ENCODE measurements around the gene RNF217.

RNF217 gene

GRCh38 chr6:124990988-124991387 is 28.8 kb downstream of the RNF217 start:
- DNase-seq = no peak

DNA sequence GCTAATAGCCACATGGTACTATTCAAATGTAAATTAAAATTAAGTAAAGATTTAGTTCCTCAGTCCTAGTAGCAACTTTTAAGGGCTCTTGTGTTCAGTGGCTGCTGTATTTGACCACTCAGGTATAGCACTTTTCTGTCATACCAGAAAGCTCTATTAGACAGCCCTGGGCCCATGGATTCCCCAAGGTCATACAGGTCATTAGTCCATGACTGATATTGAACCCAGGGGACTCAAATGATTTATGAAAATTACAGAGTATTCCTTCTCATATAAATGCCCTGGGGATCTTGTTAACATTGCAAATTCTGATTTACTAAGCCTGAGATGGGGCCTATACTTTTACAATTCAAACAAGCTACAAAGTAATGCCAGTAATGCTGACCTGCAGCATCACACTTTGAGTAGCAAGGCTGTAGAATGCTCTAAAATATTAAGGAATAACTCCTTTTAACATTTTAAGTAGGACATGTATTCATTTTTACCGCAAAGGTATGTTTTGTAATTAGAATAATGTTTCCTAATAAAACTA is 29.6 kb downstream of the RNF217 start:
- no peak for DNase-seq

GRCh38 chr6:124993327-124993726 is 31.1 kb downstream of the RNF217 start:
- no peak for DNase-seq

DNA sequence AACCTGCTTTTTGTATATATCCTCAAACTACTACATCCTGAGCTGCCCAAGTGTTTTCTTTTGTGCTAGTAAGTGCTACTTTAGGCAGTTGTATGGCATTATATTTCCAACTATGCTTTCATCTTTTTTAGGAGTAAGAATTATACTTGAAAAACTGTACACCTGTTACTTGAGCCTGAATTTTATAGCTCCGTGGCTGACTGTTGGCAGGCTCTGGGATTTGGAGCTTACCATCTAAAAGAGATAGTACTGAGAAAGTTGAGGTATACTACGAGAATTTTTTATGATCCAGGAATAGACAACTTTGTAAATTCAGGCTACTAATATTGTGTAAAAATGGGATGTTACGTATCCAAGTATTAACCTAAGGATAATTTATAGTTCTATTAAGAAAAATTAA is 32.4 kb downstream of the RNF217 start:
- no peak for DNase-seq

- no peak for DNase-seq
Observed at GRCh38 chr6:124995131-124995530, 32.9 kb downstream of the RNF217 start.

- no peak for DNase-seq
Observed at GRCh38 chr6:124995645-124996325, 33.5 kb downstream of the RNF217 start.

- no peak for DNase-seq
Observed at GRCh38 chr6:124996411-124996810, 34.2 kb downstream of the RNF217 start.

GRCh38 chr6:124997196-124997875 is 35.1 kb downstream of the RNF217 start:
- DNase-seq = no peak

GRCh38 chr6:124999105-124999764 is 37.0 kb downstream of the RNF217 start:
- no peak for DNase-seq

- no peak for DNase-seq
Observed at GRCh38 chr6:125001684-125002405, 39.6 kb downstream of the RNF217 start.

- DNase-seq = no peak
Observed at GRCh38 chr6:125002406-125002741, 40.1 kb downstream of the RNF217 start.

DNA sequence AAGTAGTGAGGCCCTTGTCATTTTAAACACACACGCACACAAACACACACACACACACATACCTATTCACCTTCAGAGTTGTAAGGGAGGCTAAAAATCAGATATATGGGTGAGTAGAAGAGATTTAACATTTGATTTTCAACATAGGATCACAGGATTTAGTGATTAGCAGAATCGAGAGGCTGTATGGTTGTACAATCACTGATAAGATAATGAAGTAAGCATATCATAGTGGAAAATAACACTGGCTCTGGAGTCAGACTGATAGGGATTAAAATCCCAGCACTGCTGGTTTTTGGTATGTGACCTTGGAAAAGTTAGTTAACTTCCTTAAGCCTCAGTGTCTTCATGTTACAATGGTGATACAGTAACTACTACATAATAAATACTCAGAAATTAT is 40.8 kb downstream of the RNF217 start:
- DNase-seq = no peak

- DNase-seq = no peak
Observed at GRCh38 chr6:125004198-125004597, 42.0 kb downstream of the RNF217 start.

DNA sequence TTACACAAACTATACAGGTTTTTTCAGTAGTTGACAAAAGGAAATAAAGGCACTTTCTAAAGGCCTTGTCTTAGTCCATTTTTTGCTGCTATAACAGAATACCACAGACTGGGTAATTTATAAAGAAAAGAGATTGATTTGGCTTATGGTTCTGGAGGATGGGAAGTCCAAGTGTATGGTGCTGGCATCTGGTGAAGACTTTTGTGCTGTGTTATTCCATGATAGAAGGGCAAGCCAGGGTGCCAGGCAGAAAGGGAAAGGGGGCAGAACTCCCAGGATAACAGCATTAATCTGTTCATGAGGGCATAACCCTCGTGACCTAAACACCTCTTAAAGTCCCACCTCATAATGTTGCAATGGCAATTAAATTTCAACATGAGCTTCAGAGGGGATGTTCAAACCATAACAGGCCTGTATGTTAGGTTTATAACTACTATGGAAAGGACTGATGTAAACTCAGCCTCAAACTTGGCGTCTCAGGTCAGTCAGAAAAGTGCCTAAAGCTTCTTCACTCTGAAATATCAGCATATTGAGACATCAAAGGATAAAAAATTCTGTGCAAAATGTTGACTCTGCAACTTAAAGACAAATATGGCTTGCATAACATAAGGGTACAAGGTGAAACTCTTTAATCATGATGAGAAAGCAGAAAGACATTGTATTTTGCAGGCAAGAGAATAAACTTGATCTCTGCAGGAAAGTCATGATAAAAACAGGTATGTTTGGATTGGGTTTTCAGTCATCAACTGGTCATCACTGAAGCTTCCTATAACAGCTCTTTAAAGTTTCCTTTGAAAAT is 42.8 kb downstream of the RNF217 start:
- DNase-seq = no peak

- DNase-seq = no peak
Observed at GRCh38 chr6:125008261-125008703, 46.0 kb downstream of the RNF217 start.

DNA sequence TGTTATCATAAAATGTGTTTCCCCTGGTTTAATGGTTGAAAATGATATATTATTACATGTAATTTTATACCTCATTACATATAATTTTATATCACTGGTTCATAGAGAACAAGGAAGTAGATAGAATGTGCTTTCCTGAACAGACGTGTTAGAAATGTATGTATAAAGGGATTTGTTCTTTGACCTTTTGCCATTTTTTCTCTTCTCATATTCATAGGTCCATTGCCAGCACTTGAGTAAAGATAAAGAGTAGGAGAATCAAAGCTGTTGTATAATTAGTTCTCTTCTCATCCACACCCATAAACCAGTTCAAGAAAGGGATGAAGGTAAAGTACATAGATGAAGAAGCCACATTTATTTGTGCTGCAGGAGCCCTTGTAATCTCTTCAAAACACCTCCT is 46.7 kb downstream of the RNF217 start:
- DNase-seq = no peak

GRCh38 chr6:125009578-125009977 is 47.3 kb downstream of the RNF217 start:
- no peak for DNase-seq

DNA sequence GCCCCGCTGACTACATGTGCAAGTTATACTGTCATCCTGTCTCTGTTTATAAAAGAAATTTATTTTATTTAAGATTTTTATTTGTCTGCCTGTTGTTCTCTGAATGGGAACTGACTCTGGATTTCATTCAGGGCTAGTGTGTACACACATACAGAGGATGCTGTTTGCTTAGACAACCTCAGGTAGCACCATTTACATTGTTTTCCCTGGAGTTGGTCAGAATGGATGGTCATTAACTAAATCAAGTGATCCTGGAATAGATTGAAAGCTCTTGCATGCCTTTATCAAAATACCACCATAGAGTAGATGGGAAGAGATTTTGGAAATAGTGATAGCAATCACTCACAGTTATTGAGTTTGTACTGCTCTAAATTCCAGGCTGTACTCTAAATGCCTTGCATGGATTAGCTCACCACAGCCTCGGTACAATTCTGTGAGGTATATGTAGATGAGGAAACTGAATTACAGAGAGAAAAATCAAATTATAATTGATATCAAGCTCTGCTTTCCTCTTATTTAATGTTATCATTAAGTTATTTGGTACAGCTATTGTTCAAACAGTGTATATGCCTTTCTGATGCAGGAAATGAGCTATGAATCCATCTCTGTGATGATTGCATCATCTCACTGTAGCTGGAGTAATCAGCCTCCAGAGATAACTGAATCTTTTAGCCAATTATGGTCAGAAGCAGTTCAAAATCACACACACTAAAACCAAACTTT is 51.9 kb downstream of the RNF217 start:
- DNase-seq = no peak

GRCh38 chr6:125014661-125014957 is 52.4 kb downstream of the RNF217 start:
- DNase-seq = no peak

DNA sequence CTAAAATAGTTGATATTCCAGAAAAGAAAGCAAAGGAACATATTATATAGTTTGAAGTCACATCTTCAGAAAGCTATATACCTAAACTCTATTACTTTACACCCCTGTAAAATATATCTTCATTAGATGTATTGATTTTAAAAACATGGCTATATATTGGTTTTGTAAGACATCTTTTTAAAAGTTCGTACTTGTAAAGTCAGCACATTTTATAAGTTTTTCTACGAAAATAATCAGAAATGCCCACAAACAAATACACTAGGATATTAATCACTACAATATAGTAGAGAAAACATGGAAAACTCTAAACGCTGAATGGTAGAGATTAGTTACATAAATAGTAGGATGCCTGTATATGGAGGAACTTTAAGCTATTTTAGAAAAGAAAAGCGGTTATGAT is 52.9 kb downstream of the RNF217 start:
- DNase-seq = no peak

- no peak for DNase-seq
Observed at GRCh38 chr6:125018136-125018535, 55.9 kb downstream of the RNF217 start.

DNA sequence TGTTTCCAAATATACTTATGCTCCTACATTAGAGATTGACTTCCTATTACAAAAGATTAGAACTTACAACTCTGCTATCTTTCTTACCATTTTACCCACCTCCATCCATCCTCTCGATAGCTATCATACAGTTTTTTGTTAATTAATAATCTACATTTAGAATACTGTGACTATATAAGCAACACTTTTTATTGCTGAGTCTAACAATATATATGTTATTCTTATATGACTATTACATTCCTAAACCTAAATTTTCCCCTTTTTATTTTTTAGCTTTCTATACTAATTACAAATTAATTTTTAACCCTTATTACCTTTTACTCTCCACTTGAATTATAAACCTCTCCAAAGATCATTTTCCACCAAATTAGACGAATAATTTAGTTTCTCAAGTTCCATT is 57.0 kb downstream of the RNF217 start:
- no peak for DNase-seq

Measured in bone marrow (tissue), 2 donors.